ELF-1 (cell line): ENCODE results near the gene LGSN.
A peak's percentile ranks its signal among the peaks of the same experiment; 100 is the strongest.
"Not testable (repeated sequence)": the region's sequence is repeated elsewhere in the genome, so short reads cannot be mapped to it uniquely, and the experiment has no call there.

Experiments
- DNase-seq: peaks from one replicate; pipeline ENCODE4 v3.0.0-alpha.2; 2016; ENCODE audit warnings: low read depth, low spot score

The LGSN gene

DNA sequence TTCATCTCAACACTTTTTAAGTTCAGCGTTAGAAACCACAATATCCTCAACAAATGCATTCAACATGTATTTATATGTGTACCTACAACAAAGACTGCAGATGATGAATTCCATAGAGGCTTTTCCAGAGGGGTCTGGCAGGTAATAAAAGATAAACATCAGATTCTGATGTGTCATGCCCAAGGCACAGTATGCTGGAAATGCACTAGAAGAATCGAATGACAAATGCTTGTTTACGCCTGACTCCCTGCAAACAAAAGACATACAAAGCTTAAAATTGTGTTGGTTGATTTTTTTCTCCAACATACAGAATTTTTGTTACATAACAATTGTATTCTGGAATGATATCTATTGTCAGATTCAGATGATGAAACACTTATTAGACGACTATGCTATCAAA lies at the start of gene LGSN:
Gene LGSN, minus strand, starts transcription at position 45 of the 400 bp plus-strand sequence. Its CDS starts 40 bp downstream, at position 5.
- no peak for DNase-seq

DNA sequence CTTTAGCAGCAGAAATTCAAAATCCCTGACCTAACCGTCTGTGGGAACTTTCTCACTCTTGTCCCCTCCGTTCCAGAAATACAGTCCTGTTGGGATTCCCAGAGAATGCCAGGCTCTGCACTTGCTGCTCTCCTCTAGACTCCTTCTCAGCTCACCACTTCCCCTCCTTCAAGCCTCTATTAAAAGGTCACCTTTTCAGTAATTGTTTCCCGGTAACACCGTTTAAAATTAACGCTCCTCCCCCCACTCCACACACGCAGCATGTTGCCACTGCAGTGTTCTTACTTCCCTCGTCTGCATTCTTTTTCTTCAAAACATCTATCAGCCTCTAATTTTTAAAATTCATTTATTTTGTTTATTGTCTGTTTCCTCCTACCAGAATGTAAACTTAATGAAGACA lies 48.6 kb upstream of the LGSN start:
- no peak for DNase-seq

- not testable (repeated sequence) for DNase-seq
Observed at GRCh38 chr6:63362500-63363120, 42.8 kb upstream of the LGSN start.

GRCh38 chr6:63357384-63357783 lies 37.6 kb upstream of the LGSN start:
- DNase-seq = not testable (repeated sequence)

GRCh38 chr6:63355632-63356031 lies 35.8 kb upstream of the LGSN start:
- no peak for DNase-seq

GRCh38 chr6:63353286-63353630 lies 33.5 kb upstream of the LGSN start:
- no peak for DNase-seq

GRCh38 chr6:63352544-63353285 lies 32.9 kb upstream of the LGSN start:
- DNase-seq = peak; percentile 40

DNA sequence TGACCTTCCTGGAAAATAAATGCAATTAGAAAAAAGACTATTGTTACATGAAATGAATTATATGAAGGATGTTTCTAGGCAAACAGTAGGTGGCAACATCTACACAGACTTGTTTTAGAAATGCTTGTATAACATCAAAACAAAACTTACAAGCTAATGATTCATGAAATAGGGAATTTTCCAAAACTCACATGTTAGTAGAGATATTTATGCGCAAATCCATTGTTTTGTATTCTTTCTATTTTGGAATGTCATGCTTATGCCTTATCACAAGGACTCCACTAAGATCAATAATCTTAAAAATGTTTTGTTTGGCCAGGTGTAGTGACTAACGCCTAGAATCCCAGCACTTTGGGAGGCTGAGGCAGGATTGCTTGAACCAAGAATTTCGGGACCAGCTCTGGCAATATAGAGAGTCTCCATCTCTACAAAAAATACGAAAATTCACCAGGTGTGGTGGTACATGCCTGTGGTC lies 32.3 kb upstream of the LGSN start:
- no peak for DNase-seq

GRCh38 chr6:63349401-63349800 lies 29.6 kb upstream of the LGSN start:
- no peak for DNase-seq

DNA sequence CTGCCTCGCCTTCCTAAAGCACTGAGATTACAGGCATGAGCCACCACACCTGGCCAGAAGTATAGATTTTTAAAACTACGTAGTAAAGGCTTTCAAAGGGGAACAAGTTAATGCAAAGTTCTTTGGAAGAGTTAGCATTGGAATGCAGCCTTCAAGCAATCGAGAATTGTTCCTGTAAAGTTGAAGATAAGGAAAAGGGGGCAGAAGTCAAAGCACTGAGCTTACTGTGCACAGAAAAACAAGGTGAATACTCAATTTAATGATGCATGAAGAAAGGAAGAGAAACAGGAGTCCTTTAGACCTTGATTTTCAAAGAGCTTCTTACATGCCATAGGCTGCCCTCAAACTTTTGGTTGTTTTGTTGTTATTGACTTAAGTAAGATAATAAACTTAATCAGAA lies 29.1 kb upstream of the LGSN start:
- DNase-seq = no peak

GRCh38 chr6:63347599-63347998 lies 27.8 kb upstream of the LGSN start:
- no peak for DNase-seq

GRCh38 chr6:63346217-63346835 lies 26.5 kb upstream of the LGSN start:
- DNase-seq = no peak

GRCh38 chr6:63340351-63340750 lies 20.6 kb upstream of the LGSN start:
- no peak for DNase-seq

DNA sequence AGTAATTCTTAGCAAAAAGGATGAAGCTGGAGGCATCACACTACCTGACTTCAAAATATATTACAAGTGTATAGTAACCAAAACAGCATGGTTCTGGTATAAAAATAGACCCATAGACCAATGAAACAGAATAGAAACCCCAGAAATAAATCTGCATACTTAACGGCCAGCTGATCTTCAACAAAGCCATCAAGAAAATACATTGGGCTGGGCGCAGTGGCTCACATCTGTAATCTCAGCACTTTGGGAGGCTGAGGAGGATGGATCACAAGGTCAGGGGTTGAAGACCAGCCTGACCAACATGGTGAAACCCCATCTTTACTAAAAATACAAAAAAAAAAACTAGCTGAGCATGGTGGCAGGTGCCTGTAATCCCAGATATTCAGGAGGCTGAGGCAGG lies 14.9 kb upstream of the LGSN start:
- DNase-seq = not testable (repeated sequence)

- DNase-seq = no peak
Observed at GRCh38 chr6:63333440-63333839, 13.7 kb upstream of the LGSN start.

GRCh38 chr6:63326630-63327029 lies 6.8 kb upstream of the LGSN start:
- not testable (repeated sequence) for DNase-seq

GRCh38 chr6:63322981-63323380 lies 3.2 kb upstream of the LGSN start:
- DNase-seq = no peak

GRCh38 chr6:63321821-63322220 lies 2.0 kb upstream of the LGSN start:
- no peak for DNase-seq

- no peak for DNase-seq
Observed at GRCh38 chr6:63317641-63318040, 2.1 kb downstream of the LGSN start.

- no peak for DNase-seq
Observed at GRCh38 chr6:63316113-63316512, 3.7 kb downstream of the LGSN start.

- DNase-seq = no peak
Observed at GRCh38 chr6:63313111-63313510, 6.7 kb downstream of the LGSN start.

DNA sequence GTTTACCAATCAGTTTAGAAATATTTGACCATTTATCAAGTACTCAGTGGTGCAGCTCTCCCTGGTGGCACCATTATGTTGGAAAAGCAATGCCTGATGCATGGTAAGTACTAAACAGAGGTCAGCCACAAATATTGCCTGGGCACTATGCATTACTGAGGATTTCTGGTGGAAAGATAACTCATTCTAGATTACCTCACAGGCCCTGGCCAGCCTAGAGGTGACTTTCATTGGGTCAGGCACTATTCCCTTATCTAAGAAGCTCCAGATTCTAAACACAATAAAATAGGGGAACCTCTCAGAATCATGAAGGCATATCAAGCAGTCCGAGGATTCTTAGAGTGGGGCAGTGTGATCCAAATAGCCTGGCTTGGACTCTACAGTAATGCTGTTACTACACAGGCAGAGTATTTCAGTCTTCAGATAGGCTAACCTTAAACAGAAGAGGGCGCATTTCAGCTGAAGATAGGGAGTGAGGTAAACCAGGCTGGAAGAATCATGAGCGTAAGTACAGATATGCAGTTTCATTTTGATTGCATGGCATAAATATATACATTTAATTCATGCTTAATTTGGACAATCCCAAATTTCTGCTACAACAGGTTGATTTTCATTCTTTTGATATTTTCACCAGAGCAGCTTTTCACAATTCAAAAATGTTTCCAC lies 12.1 kb downstream of the LGSN start:
- DNase-seq = peak; percentile 17
